HG03064 (cell line): Measurements from ENCODE around the gene KIAA1755.
A peak's percentile ranks its signal among the peaks of the same experiment; 100 is the strongest.

Experiments
- ATAC-seq: cut with Tn5 transposase; IDR thresholded peaks from one replicate; pipeline ENCODE4 v1.9.1; 2021; ENCODE audit warnings: low read depth; ENCODE audit not compliant: unreplicated experiment

Gene KIAA1755

GRCh38 chr20:38192323-38192885, 68.1 kb downstream of the KIAA1755 start:
- ATAC-seq: no peak

GRCh38 chr20:38191654-38192053, 68.9 kb downstream of the KIAA1755 start:
- ATAC-seq: no peak

GRCh38 chr20:38190936-38191371, 69.6 kb downstream of the KIAA1755 start:
- no peak for ATAC-seq

- no peak for ATAC-seq
These were observed 70.4 kb downstream of the KIAA1755 start for GRCh38 chr20:38190166-38190565.

GRCh38 chr20:38187517-38187916, 73.0 kb downstream of the KIAA1755 start:
- no peak for ATAC-seq

GRCh38 chr20:38186788-38187221, 73.7 kb downstream of the KIAA1755 start:
- ATAC-seq: no peak

- ATAC-seq: no peak
These were observed 76.4 kb downstream of the KIAA1755 start for GRCh38 chr20:38184101-38184500.

GRCh38 chr20:38181971-38182370, 78.6 kb downstream of the KIAA1755 start:
- ATAC-seq: no peak

GRCh38 chr20:38181207-38181801, 79.2 kb downstream of the KIAA1755 start:
- ATAC-seq: peak; percentile 79

- ATAC-seq: no peak
These were observed 79.8 kb downstream of the KIAA1755 start for GRCh38 chr20:38180781-38181180.

- no peak for ATAC-seq
These were observed 80.7 kb downstream of the KIAA1755 start for GRCh38 chr20:38179846-38180245.

- ATAC-seq: no peak
These were observed 82.0 kb downstream of the KIAA1755 start for GRCh38 chr20:38178581-38178980.

- no peak for ATAC-seq
These were observed 82.5 kb downstream of the KIAA1755 start for GRCh38 chr20:38178065-38178491.

GRCh38 chr20:38177201-38177600, 83.3 kb downstream of the KIAA1755 start:
- no peak for ATAC-seq

- no peak for ATAC-seq
These were observed 85.0 kb downstream of the KIAA1755 start for GRCh38 chr20:38175304-38176180.

- no peak for ATAC-seq
These were observed 87.0 kb downstream of the KIAA1755 start for GRCh38 chr20:38173237-38174156.

GRCh38 chr20:38172408-38172807, 88.1 kb downstream of the KIAA1755 start:
- ATAC-seq: no peak

- ATAC-seq: no peak
These were observed 88.9 kb downstream of the KIAA1755 start for GRCh38 chr20:38171675-38172043.

GRCh38 chr20:38170826-38171674, 89.5 kb downstream of the KIAA1755 start:
- no peak for ATAC-seq
